Measurements from ENCODE around the gene TEAD1.

GRCh38 chr11:12817681-12818332 lies 143.6 kb downstream of the TEAD1 start:
- TF ChIP-seq ZNF274 (IDR thresholded peaks at IDR 0.05; ENCODE audit: insufficient read depth, insufficient read length) (no peak), SPI1 (IDR thresholded peaks at IDR 0.05; ENCODE audit: borderline replicate concordance, insufficient read depth, low read depth, low read length) (no peak), EGR1 (IDR thresholded peaks at IDR 0.05; ENCODE audit: borderline replicate concordance in 1 of 2, low read depth in 2 of 2, low read length in 2 of 2) (no peak), CTCF (IDR thresholded peaks at IDR 0.05 in 2 of 3, conservative IDR thresholded peaks at IDR 0.05 in 1 of 3; ENCODE audit: control insufficient read depth in 2 of 3, extremely low read depth in 1 of 3, insufficient read depth in 1 of 3, low read depth in 3 of 3, low read length in 3 of 3) (no peak), POLR2AphosphoS5 (IDR thresholded peaks at IDR 0.05; ENCODE audit: low read length) (no peak), ZSCAN29 (IDR thresholded peaks at IDR 0.05) (no peak), TAF1 (IDR thresholded peaks at IDR 0.05; ENCODE audit: borderline replicate concordance, low read depth, low read length) (no peak), SP1 (IDR thresholded peaks at IDR 0.05; ENCODE audit: low read depth, low read length) (no peak), CEBPZ (IDR thresholded peaks at IDR 0.05; ENCODE audit: low read depth, low read length) (no peak), EP300 (IDR thresholded peaks at IDR 0.05; ENCODE audit: borderline replicate concordance in 1 of 2, control insufficient read depth in 1 of 2, low read depth in 2 of 2, low read length in 2 of 2) (no peak), SMC3 (IDR thresholded peaks at IDR 0.05; ENCODE audit: borderline replicate concordance, low read length) (no peak), EZH2 (IDR thresholded peaks at IDR 0.05; ENCODE audit: borderline replicate concordance, control insufficient read depth, low read depth, low read length) (no peak), ZNF687 (IDR thresholded peaks at IDR 0.05) (no peak)
